K562 (cell line): ENCODE data around the gene ATP5PF. TPM values are rescaled to one million over a fixed set of nuclear protein-coding genes. Genes with fewer than 3 reads are reported as not detected.

ENCODE experiments used
- ETV6 ChIP-seq, 3 experiments: fragments of 150-350 bp in 1 of 3; sonication (generic) in 1 of 3; formaldehyde crosslinking in 1 of 3; IDR thresholded peaks; 2 replicates each; pipeline versions ENCODE4 v1.6.1 to v1.8.0; 2014 to 2022; ENCODE audit warnings: borderline replicate concordance in 2 of 3, low read depth in 2 of 3, antibody characterized with exemption in 1 of 3, low read length in 1 of 3, mild to moderate bottlenecking in 1 of 3, missing genetic modification reagents in 1 of 3
- MTF1 ChIP-seq: fragments of 250-450 bp; sonication (Bioruptor Pico); IDR thresholded peaks from 2 replicates; pipeline ENCODE4 v1.9.0; 2021; ENCODE audit warnings: moderate library complexity, mild to moderate bottlenecking, inconsistent platforms, borderline replicate concordance
- ZBTB7A ChIP-seq: IDR thresholded peaks from 2 replicates; pipeline ENCODE4 v1.6.1; 2011; ENCODE audit warnings: low read depth, mild to moderate bottlenecking, low read length, moderate library complexity, borderline replicate concordance; ENCODE audit not compliant: control insufficient read depth
- ZNF24 ChIP-seq: fragments of 450-650 bp; IDR thresholded peaks from 2 replicates; pipeline ENCODE4 v1.6.1; 2016
- polyA plus RNA-seq, 8 experiments: library from polyadenylated mRNA; depleted of rRNA in 4 of 8; stranded (reverse) in 5 of 8; unstranded in 3 of 8; fragments of >200 nt; fragmentation: Nextera tagmentation in 2 of 8; fragmentation: Illumina TruSeq in 1 of 8; extraction: Ambion mirVana in 2 of 8; extraction: Trizol in 1 of 8; gene quantifications; 2 replicates each; pipeline versions ENCODE4 v1.2.1 to v1.2.3, GENCODE V29; 2011 to 2014; ENCODE audit warnings: inconsistent platforms in 1 of 8, missing spikeins in 1 of 8
- total RNA-seq, 7 experiments: library from RNA; depleted of rRNA in 6 of 7; stranded (reverse); fragments of >200 nt in 6 of 7; fragmentation: Illumina TruSeq in 2 of 7; extraction: Trizol in 2 of 7; gene quantifications; 2 replicates each; pipeline versions ENCODE4 v1.2.1 to v1.2.3, GENCODE V29; 2011 to 2021; ENCODE audit warnings: low replicate concordance in 1 of 7
- TF ChIP-seq, protein P1 (sequence below): fragments of 450-650 bp; IDR thresholded peaks from 2 replicates; pipeline ENCODE4 v1.6.1; 2016; ENCODE audit warnings: mild to moderate bottlenecking, moderate library complexity

ATP5PF gene
- total and polyA plus RNA-seq, 9 of the 15 experiments (the other 6 are each of a cell fraction or from before 2014, with no cell fraction given): 242 to 2,488 (median 533) TPM

DNA sequence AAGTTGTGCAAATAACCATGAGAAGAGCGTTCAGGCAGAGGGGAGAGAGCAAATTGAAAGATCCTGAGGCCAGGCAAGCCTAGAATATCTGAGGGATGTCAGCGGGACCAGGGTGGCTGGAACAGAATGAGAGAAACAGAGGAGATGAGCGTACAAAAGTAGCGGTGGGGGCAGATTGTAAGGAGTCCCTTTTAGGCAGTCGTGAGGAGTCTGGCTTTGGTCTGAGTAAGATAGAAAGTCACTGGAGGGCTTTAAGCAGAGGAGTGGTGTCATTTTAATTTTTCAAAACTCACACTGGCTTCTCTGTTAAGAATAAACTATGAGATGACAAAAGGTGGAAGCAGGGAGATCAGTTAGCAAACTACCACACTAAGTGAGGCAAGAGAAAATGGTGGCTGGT, 24.2 kb downstream of the ATP5PF start (continued):
- TF ChIP-seq, protein P1, sequence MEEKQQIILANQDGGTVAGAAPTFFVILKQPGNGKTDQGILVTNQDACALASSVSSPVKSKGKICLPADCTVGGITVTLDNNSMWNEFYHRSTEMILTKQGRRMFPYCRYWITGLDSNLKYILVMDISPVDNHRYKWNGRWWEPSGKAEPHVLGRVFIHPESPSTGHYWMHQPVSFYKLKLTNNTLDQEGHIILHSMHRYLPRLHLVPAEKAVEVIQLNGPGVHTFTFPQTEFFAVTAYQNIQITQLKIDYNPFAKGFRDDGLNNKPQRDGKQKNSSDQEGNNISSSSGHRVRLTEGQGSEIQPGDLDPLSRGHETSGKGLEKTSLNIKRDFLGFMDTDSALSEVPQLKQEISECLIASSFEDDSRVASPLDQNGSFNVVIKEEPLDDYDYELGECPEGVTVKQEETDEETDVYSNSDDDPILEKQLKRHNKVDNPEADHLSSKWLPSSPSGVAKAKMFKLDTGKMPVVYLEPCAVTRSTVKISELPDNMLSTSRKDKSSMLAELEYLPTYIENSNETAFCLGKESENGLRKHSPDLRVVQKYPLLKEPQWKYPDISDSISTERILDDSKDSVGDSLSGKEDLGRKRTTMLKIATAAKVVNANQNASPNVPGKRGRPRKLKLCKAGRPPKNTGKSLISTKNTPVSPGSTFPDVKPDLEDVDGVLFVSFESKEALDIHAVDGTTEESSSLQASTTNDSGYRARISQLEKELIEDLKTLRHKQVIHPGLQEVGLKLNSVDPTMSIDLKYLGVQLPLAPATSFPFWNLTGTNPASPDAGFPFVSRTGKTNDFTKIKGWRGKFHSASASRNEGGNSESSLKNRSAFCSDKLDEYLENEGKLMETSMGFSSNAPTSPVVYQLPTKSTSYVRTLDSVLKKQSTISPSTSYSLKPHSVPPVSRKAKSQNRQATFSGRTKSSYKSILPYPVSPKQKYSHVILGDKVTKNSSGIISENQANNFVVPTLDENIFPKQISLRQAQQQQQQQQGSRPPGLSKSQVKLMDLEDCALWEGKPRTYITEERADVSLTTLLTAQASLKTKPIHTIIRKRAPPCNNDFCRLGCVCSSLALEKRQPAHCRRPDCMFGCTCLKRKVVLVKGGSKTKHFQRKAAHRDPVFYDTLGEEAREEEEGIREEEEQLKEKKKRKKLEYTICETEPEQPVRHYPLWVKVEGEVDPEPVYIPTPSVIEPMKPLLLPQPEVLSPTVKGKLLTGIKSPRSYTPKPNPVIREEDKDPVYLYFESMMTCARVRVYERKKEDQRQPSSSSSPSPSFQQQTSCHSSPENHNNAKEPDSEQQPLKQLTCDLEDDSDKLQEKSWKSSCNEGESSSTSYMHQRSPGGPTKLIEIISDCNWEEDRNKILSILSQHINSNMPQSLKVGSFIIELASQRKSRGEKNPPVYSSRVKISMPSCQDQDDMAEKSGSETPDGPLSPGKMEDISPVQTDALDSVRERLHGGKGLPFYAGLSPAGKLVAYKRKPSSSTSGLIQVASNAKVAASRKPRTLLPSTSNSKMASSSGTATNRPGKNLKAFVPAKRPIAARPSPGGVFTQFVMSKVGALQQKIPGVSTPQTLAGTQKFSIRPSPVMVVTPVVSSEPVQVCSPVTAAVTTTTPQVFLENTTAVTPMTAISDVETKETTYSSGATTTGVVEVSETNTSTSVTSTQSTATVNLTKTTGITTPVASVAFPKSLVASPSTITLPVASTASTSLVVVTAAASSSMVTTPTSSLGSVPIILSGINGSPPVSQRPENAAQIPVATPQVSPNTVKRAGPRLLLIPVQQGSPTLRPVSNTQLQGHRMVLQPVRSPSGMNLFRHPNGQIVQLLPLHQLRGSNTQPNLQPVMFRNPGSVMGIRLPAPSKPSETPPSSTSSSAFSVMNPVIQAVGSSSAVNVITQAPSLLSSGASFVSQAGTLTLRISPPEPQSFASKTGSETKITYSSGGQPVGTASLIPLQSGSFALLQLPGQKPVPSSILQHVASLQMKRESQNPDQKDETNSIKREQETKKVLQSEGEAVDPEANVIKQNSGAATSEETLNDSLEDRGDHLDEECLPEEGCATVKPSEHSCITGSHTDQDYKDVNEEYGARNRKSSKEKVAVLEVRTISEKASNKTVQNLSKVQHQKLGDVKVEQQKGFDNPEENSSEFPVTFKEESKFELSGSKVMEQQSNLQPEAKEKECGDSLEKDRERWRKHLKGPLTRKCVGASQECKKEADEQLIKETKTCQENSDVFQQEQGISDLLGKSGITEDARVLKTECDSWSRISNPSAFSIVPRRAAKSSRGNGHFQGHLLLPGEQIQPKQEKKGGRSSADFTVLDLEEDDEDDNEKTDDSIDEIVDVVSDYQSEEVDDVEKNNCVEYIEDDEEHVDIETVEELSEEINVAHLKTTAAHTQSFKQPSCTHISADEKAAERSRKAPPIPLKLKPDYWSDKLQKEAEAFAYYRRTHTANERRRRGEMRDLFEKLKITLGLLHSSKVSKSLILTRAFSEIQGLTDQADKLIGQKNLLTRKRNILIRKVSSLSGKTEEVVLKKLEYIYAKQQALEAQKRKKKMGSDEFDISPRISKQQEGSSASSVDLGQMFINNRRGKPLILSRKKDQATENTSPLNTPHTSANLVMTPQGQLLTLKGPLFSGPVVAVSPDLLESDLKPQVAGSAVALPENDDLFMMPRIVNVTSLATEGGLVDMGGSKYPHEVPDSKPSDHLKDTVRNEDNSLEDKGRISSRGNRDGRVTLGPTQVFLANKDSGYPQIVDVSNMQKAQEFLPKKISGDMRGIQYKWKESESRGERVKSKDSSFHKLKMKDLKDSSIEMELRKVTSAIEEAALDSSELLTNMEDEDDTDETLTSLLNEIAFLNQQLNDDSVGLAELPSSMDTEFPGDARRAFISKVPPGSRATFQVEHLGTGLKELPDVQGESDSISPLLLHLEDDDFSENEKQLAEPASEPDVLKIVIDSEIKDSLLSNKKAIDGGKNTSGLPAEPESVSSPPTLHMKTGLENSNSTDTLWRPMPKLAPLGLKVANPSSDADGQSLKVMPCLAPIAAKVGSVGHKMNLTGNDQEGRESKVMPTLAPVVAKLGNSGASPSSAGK: no peak
- TF ChIP-seq ZBTB7A: no peak
- no peak for TF ChIP-seq ZNF24
- TF ChIP-seq MTF1 (CRISPR knock-in tag): no peak
- no peak for TF ChIP-seq ETV6 (IDR thresholded peaks at IDR 0.05; ENCODE audit: borderline replicate concordance in 1 of 2, low read depth in 2 of 2, low read length in 1 of 2)
- no peak for TF ChIP-seq ETV6 (CRISPR knock-in tag; IDR thresholded peaks at IDR 0.05; ENCODE audit: borderline replicate concordance)
